T-cell (primary cell): ENCODE results near the gene MSLN. TPM values are rescaled to one million over a fixed set of nuclear protein-coding genes. Genes with fewer than 3 reads are reported as not detected.
A peak's percentile ranks its signal among the peaks of the same experiment; 100 is the strongest.

Source experiments
- ATAC-seq, 4 experiments: fragments of 200-7000 bp in 3 of 4; fragments of 150-1000 bp in 1 of 4; cut with Tn5 transposase; replicated peaks in 1 of 4; 1 replicate in 3 of 4; 2 replicates in 1 of 4; pipeline ENCODE4 v1.10.0; 2021; ENCODE audit warnings: moderate library complexity in 3 of 4, mild to moderate bottlenecking in 2 of 4, moderate number of reproducible peaks in 1 of 4
- CTCF ChIA-PET, 2 donors: fragments of 300-600 bp; sonication (Branson Sonifier 250); formaldehyde crosslinking; loops; one replicate each; lab custom pipeline; 2022; ENCODE audit warnings: antibody characterized with exemption in 2 of 2; lab: Charles Lee
- POLR2A ChIA-PET, 2 donors: fragments of 300-600 bp; sonication (Branson Sonifier 250); formaldehyde crosslinking; loops; one replicate each; lab custom pipeline; 2022; ENCODE audit warnings: antibody characterized with exemption in 2 of 2; lab: Charles Lee
- DNase-seq, 35 experiments: peaks; one replicate each; pipeline versions ENCODE4 v3.0.0 to v3.0.0-alpha.2; 2013 to 2023
- H3K27ac ChIP-seq: one replicate; pipeline ENCODE4 v1.5.1; 2013; ENCODE audit warnings: low read length
- H3K27me3 ChIP-seq, 2 experiments: replicated peaks in 1 of 2; 1 replicate in 1 of 2; 2 replicates in 1 of 2; pipeline versions ENCODE4 v1.6.1 to v1.7.0; 2013; ENCODE audit warnings: low read length in 1 of 2, mixed read lengths in 1 of 2; ENCODE audit not compliant: control insufficient read depth in 2 of 2, insufficient read depth in 2 of 2; ENCODE audit errors: extremely low read depth in 1 of 2
- H3K36me3 ChIP-seq, 2 donors: 1 replicate in 1 of 2; 2 replicates in 1 of 2; pipeline versions ENCODE4 v1.6.1 to v1.7.0; 2013; ENCODE audit warnings: low read length in 1 of 2; ENCODE audit not compliant: control insufficient read depth in 2 of 2, insufficient read depth in 1 of 2; ENCODE audit errors: extremely low read depth in 1 of 2
- H3K4me1 ChIP-seq, 2 experiments: 1 replicate in 1 of 2; 2 replicates in 1 of 2; pipeline versions ENCODE4 v1.6.1 to v1.7.0; 2013; ENCODE audit warnings: low read length in 2 of 2, mixed read lengths in 1 of 2; ENCODE audit not compliant: insufficient read depth in 2 of 2, control insufficient read depth in 1 of 2; ENCODE audit errors: extremely low read depth in 1 of 2
- H3K4me3 ChIP-seq, 2 donors: 1 replicate in 1 of 2; 2 replicates in 1 of 2; pipeline versions ENCODE4 v1.5.1 to v1.7.0; 2013; ENCODE audit warnings: mild to moderate bottlenecking in 2 of 2, low read length in 1 of 2, moderate library complexity in 1 of 2; ENCODE audit not compliant: control insufficient read depth in 1 of 2; ENCODE audit errors: extremely low read depth in 1 of 2
- H3K9me3 ChIP-seq: 2 replicates; pipeline ENCODE4 v1.7.0; 2013
- H3K27ac Mint-ChIP-seq, 2 donors: one replicate each; pipeline ENCODE4 v1.8.0; 2020 to 2021; ENCODE audit warnings: mild to moderate bottlenecking in 2 of 2, mixed read lengths in 2 of 2
- H3K27me3 Mint-ChIP-seq, 2 donors: one replicate each; pipeline ENCODE4 v1.8.0; 2021 to 2022; ENCODE audit warnings: mixed read lengths in 2 of 2
- H3K36me3 Mint-ChIP-seq: one replicate; pipeline ENCODE4 v1.8.0; 2021; ENCODE audit warnings: mixed read lengths
- H3K4me1 Mint-ChIP-seq, 3 donors: one replicate each; pipeline ENCODE4 v1.8.0; 2020 to 2022; ENCODE audit warnings: mixed read lengths in 3 of 3, mild to moderate bottlenecking in 1 of 3
- H3K4me3 Mint-ChIP-seq, 3 donors: one replicate each; pipeline ENCODE4 v1.8.0; 2020 to 2022; ENCODE audit warnings: mild to moderate bottlenecking in 3 of 3, mixed read lengths in 3 of 3, moderate library complexity in 3 of 3
- H3K9me3 Mint-ChIP-seq, 3 donors: one replicate each; pipeline ENCODE4 v1.8.0; 2020 to 2022; ENCODE audit warnings: mixed read lengths in 3 of 3
- WGBS: methylation state at CpG from one replicate; pipeline ENCODE4 v1.1.5; 2013; ENCODE audit warnings: missing lambda C conversion rate; ENCODE audit not compliant: insufficient coverage; 5-methylcytosine and 5-hydroxymethylcytosine counted together
- total RNA-seq, 35 experiments: library from RNA in 6 of 35; stranded (reverse) in 6 of 35; fragments of 120-200 nt in 1 of 35; gene quantifications; one replicate each; pipeline versions ENCODE4 v1.2.1 to v1.2.4 and lab custom pipeline; 2013 to 2026

The MSLN gene
- total RNA-seq, 5 donors from 2014 or later (not counting 1 experiment from before 2014, with no cell fraction given) = 0.55 to 0.60 TPM; not detected in 3

DNA sequence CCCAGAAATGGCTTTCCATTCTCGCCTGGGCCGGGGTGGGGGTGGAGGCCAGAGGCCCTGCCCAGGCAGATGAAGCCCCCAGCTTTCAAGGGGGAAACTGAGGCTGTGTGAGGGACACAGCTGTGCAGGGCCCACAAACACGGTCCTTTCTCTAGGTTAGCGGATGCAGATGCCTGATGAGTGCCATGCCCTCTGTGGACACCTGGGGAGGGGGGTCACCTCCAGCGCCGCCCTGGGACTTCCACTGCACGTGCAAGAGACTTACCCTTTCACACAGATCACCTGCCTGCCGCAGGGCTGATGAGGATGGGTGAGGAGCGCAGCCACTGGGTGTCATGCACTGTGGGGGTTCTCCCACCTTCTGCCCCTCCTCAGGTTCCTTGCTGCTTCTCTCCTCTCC is 42.1 kb upstream of the MSLN start:
- 94% methylated on average over 3 of the region's 9 CpGs for WGBS
- Histone ChIP-seq H3K4me3 (no peak overlapping the region), H3K9me3 (no peaks in the 10 kb centered on the region), H3K4me1 (peaks cover 5 to 66% of the 10 kb centered on the region in 2 experiments), H3K27me3 (peaks cover 0 to 32% of the 10 kb centered on the region in 2 experiments), H3K36me3 (no peaks in the 10 kb centered on the region), H3K27ac (no peak overlapping the region)
- CTCF ChIA-PET = no interaction called here
- Mint-ChIP-seq H3K36me3 (no peaks in the 10 kb centered on the region), H3K4me3 (peak overlapping the region in 1 of 3 donors; percentile 83), H3K27ac (no peak overlapping the region), H3K9me3 (no peaks in the 10 kb centered on the region), H3K4me1 (peaks cover 20 to 33% (median 27%) of the 10 kb centered on the region in 3 donors), H3K27me3 (peaks cover 3 to 4% of the 10 kb centered on the region in 2 donors)
- ATAC-seq (no peak), DNase-seq (no peak)
- POLR2A ChIA-PET = no interaction called here

DNA sequence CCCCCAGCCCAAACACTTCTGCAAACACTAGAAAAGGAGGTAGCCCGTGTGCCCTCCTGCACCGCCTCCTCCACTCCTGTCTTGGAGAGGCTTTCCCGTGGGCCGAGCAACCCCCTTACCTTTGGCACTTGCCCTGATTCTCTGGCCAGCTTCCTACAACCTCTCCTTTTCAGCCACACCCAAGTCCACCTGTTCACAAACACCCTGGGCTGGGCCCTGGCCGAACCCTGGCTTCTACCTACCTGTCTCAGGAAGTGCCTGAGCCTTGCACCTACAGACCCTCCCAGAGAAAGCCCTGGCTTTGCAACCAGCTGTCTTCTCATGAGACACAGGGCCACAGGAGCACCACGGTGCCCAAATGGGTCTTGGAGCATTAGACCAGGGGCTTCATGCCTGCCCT is 41.6 kb upstream of the MSLN start:
- H3K27ac Mint-ChIP-seq = peak overlapping the region in 1 of 2 donors; percentile 56

DNA sequence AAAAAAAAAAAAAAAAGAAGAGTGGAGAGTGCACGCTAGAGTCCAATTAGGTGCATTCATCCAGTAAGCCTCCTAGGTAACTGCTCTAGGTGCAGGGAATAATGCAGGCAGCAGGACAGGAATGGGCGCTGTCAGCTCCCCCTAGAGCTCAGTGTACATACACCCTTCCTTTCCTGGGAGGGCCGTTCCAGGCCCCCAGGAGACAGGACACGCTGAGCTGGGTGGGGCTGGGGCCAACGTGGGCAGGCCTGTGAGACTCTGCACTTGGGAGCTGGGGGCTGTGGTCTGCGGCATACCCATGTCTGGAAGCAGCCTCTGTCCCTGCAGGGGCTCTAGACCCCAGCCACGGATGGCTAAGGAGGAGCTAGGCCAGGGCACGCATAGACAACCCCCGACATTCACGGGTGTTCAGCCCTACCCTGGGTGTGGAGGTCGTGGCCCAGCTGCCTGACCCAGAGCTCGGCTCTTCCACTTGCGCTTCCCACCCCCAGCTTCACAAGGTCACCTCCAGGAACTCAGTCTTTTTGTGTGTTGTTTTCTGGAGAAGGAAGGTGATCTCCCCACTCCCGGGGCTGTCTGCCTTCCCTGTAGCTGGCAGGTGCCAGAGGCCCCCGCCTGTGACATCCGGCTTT is 40.6 kb upstream of the MSLN start:
- Mint-ChIP-seq H3K4me1 (peaks cover 21 to 29% (median 27%) of the 10 kb centered on the region in 3 donors), H3K27ac (peak overlapping the region; percentile 57 to 80), H3K27me3 (peaks cover 3 to 4% of the 10 kb centered on the region in 2 donors), H3K9me3 (no peaks in the 10 kb centered on the region), H3K4me3 (peak overlapping the region; percentile 78 to 83 (median 79)), H3K36me3 (no peaks in the 10 kb centered on the region)
- POLR2A ChIA-PET = no interaction called here
- ATAC-seq (peak in 3 of 4 experiments; percentile 2 to 7 (median 5)), DNase-seq (peak in 1 of 35 experiments; percentile 33)
- Histone ChIP-seq H3K9me3 (no peaks in the 10 kb centered on the region), H3K4me1 (peaks cover 5 to 60% of the 10 kb centered on the region in 2 experiments), H3K27me3 (peaks cover 0 to 20% of the 10 kb centered on the region in 2 experiments), H3K4me3 (peak overlapping the region; percentile 55 to 70), H3K36me3 (no peaks in the 10 kb centered on the region), H3K27ac (peak overlapping the region; percentile 57)
- CTCF ChIA-PET = interaction anchor here in 1 of 2 donors (0.6 to 2.0 kb wide), 3 partner anchors 8 to 367 kb away, joined by 3 to 6 read pairs (median 5); partner anchors contain the start of gene AXIN1
- 13% methylated on average over 5 of the region's 16 CpGs for WGBS

More for the DNA sequence above, 41.6 kb upstream of the MSLN start:
- 84% methylated on average over 4 of the region's 6 CpGs for WGBS
- Mint-ChIP-seq H3K36me3 (no peaks in the 10 kb centered on the region), H3K4me3 (peak overlapping the region in 2 of 3 donors; percentile 52 to 83), H3K4me1 (peaks cover 21 to 32% (median 27%) of the 10 kb centered on the region in 3 donors), H3K27me3 (peaks cover 3 to 4% of the 10 kb centered on the region in 2 donors), H3K9me3 (no peaks in the 10 kb centered on the region)
- peaks cover 0 to 28% of the 10 kb centered on the region in 2 experiments for H3K27me3 ChIP-seq
- CTCF ChIA-PET = interaction anchor here in 1 of 2 donors (0.6 kb wide), 1 partner anchor 11 kb away, joined by 4 read pairs; no protein-coding TSS in a partner anchor
- H3K27ac ChIP-seq = no peak overlapping the region
- DNase-seq (no peak), ATAC-seq (no peak)
- POLR2A ChIA-PET = no interaction called here
- H3K9me3 ChIP-seq = no peaks in the 10 kb centered on the region
- no peaks in the 10 kb centered on the region for H3K36me3 ChIP-seq
- peaks cover 5 to 68% of the 10 kb centered on the region in 2 experiments for H3K4me1 ChIP-seq
- no peak overlapping the region for H3K4me3 ChIP-seq

DNA sequence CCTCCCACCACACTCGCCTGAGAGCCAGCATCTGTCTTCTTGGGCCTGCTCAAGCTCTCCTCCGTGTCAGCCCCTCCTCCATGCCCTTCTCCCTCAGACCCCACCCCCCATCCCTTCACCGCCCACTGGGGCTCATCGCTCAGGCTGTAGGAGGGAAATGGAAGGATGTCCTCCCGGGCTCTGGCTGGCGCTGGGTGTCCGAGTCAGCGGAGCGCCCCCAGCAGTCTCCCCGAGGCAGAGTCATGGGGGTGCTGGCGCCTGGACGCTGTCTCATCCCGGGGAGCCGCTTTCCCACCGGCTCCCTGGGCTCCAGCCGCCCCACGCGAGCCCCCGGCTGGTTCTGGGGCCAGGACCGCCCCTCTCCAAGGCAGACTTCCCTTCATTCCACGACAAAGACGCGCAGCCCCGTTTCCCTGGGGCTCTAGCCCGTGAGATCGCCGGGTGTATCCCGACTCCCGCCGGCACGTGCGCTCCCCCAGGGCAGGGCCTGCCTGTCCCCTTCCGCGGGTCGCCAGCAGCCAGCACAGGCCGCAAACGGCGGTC is 40.0 kb upstream of the MSLN start:
- peak overlapping the region; percentile 78 to 83 (median 79) for H3K4me3 Mint-ChIP-seq
- POLR2A ChIA-PET = no interaction called here
- Histone ChIP-seq H3K36me3 (no peaks in the 10 kb centered on the region), H3K9me3 (no peaks in the 10 kb centered on the region), H3K27ac (peak overlapping the region; percentile 57), H3K4me3 (peak overlapping the region; percentile 55 to 70), H3K4me1 (peaks cover 5 to 60% of the 10 kb centered on the region in 2 experiments), H3K27me3 (peaks cover 0 to 20% of the 10 kb centered on the region in 2 experiments)
- no peaks in the 10 kb centered on the region for H3K36me3 Mint-ChIP-seq
- under 1% methylated on average over 35 of the region's 38 CpGs for WGBS
- CTCF ChIA-PET = interaction anchor here in 1 of 2 donors (0.6 to 2.0 kb wide), 3 partner anchors 8 to 368 kb away, joined by 3 to 6 read pairs (median 5); partner anchors contain the start of gene AXIN1
- H3K9me3 Mint-ChIP-seq = no peaks in the 10 kb centered on the region
- peaks cover 3 to 4% of the 10 kb centered on the region in 2 donors for H3K27me3 Mint-ChIP-seq
- peak overlapping the region; percentile 39 to 80 for H3K27ac Mint-ChIP-seq
- peak; percentile 13 to 26 (median 18) for ATAC-seq
- DNase-seq = peak in 10 of 35 experiments; percentile 21 to 63 (median 32)
- peaks cover 21 to 29% (median 27%) of the 10 kb centered on the region in 3 donors for H3K4me1 Mint-ChIP-seq

DNA sequence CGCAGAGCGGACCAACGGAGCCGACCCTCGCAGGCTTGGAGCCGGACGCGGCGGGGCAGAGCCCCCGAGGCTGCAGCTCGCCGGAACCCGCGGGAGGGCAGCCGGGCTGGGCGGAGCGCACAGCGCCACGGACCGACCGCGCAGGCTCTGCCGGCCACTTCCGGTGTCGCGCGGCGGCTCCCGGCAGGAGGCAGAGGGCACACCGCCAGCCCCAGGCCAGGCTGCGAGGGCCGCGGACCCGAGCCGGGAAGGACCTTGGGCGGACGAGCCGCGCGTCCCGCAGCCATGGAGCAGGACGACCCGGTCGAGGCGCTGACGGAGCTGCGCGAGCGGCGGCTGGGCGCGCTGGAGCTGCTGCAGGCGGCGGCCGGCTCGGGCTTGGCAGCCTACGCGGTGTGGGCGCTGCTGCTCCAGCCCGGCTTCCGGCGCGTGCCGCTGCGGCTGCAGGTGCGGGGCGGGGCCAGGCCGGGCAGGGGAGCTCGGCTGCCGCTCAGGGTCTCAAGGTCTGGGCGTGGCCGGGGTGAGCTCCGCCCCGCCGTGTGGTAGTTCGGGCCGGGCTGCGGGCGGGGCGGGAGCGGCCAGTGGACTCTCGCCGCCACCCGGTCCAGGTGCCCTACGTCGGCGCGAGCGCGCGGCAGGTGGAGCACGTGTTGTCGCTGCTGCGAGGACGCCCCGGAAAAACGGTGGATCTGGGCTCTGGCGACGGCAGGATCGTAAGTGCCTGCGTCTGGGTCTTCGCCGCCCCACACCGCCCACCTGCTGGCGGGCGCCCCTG is 39.4 kb upstream of the MSLN start, which contains the start of gene ANTKMT:
Gene ANTKMT, plus strand, starts transcription at position 157 of the 775 bp plus-strand sequence. Its CDS starts 129 bp downstream, at position 286.
- no peaks in the 10 kb centered on the region for H3K36me3 ChIP-seq
- WGBS = 1% methylated on average over 106 of the region's 106 CpGs

More for the DNA sequence above, 39.4 kb upstream of the MSLN start, which contains the start of gene ANTKMT:
- DNase-seq (peak; percentile 44 to 84 (median 61)), ATAC-seq (peak; percentile 71 to 80 (median 74))
- peaks cover 18 to 27% (median 23%) of the 10 kb centered on the region in 3 donors for H3K4me1 Mint-ChIP-seq
- CTCF ChIA-PET = interaction anchor here in 1 of 2 donors (2.0 kb wide), 1 partner anchor 9 kb away, joined by 5 read pairs; no protein-coding TSS in a partner anchor
- H3K36me3 Mint-ChIP-seq = no peaks in the 10 kb centered on the region
- H3K9me3 Mint-ChIP-seq = no peaks in the 10 kb centered on the region
- peaks cover 3% of the 10 kb centered on the region in 2 donors for H3K27me3 Mint-ChIP-seq
- Histone ChIP-seq H3K27ac (peak within 1 kb of the TSS; percentile 69), H3K4me1 (peaks cover 5 to 60% of the 10 kb centered on the region in 2 experiments), H3K9me3 (no peaks in the 10 kb centered on the region), H3K4me3 (peak within 1 kb of the TSS; percentile 55 to 70), H3K27me3 (peaks cover 0 to 16% of the 10 kb centered on the region in 2 experiments)
- H3K4me3 Mint-ChIP-seq = peak within 1 kb of the TSS; percentile 78 to 83 (median 79)
- H3K27ac Mint-ChIP-seq = peak within 1 kb of the TSS; percentile 39 to 80
- POLR2A ChIA-PET = interaction anchor here in 1 of 2 donors (0.6 kb wide), 1 partner anchor 249 kb away, joined by 3 read pairs; no protein-coding TSS in a partner anchor
